Adipose tissue (tissue), 3 donors: ENCODE measurements around the gene CXXC5. TPM values are rescaled to one million over a fixed set of nuclear protein-coding genes. Genes with fewer than 3 reads are reported as not detected.

Experiments
- H3K27ac ChIP-seq: one replicate; pipeline ENCODE4 v1.5.1; 2013; ENCODE audit warnings: low read depth, low read length
- WGBS, 3 donors: extraction: QIAGEN DNeasy Blood & Tissue Kit; methylation state at CpG; one replicate each; pipeline ENCODE4 v1.1.7; 2013; 5-methylcytosine and 5-hydroxymethylcytosine counted together
- polyA plus RNA-seq, 3 donors: library from polyadenylated mRNA; stranded (reverse); fragments of 200-250 nt; gene quantifications; one replicate each; pipeline ENCODE4 v1.2.3, GENCODE V29; 2013
- donor health status: healthy with polysubstance abuse.
- donor health status: Bipolar disorder and iron deficiency.
- donor health status: healthy.

Gene CXXC5
- polyA plus RNA-seq, 3 donors, result 14.2 to 52.3 (median 39.0) TPM

- 12 to 30% (median 23%) methylated on average over 39 to 41 of the region's 41 CpGs for WGBS, 3 donors
- peak overlapping the region; percentile 79 for H3K27ac ChIP-seq
Observed at GRCh38 chr5:139660923-139661814, 13.0 kb downstream of the CXXC5 start.

- WGBS, 3 donors, result 38 to 87% (median 78%) methylated on average over 9 of the region's 9 CpGs
- H3K27ac ChIP-seq, result no peak overlapping the region
Observed at GRCh38 chr5:139662617-139663016, 14.5 kb downstream of the CXXC5 start.

- WGBS, 3 donors, result 69 to 86% (median 81%) methylated on average over 14 of the region's 14 CpGs
- H3K27ac ChIP-seq, result no peak overlapping the region
Observed at GRCh38 chr5:139663207-139664085, 15.3 kb downstream of the CXXC5 start.

- 39 to 66% (median 52%) methylated on average over 9 of the region's 9 CpGs for WGBS, 3 donors
Observed at GRCh38 chr5:139664086-139664693, 16.0 kb downstream of the CXXC5 start.

GRCh38 chr5:139664727-139665351 lies 16.7 kb downstream of the CXXC5 start:
- 32 to 61% (median 54%) methylated on average over 13 to 15 of the region's 15 CpGs for WGBS, 3 donors
- no peak overlapping the region for H3K27ac ChIP-seq

More at GRCh38 chr5:139664086-139664693, 16.0 kb downstream of the CXXC5 start:
- no peak overlapping the region for H3K27ac ChIP-seq

GRCh38 chr5:139665626-139666025 lies 17.5 kb downstream of the CXXC5 start:
- H3K27ac ChIP-seq, result no peak overlapping the region
- WGBS, 3 donors, result 38 to 83% (median 82%) methylated on average over 11 of the region's 11 CpGs

- H3K27ac ChIP-seq, result no peak overlapping the region
- WGBS, 3 donors, result 48 to 91% (median 88%) methylated on average over 7 of the region's 7 CpGs
Observed at GRCh38 chr5:139666551-139666950, 18.4 kb downstream of the CXXC5 start.

- WGBS, 3 donors, result 62 to 80% (median 77%) methylated on average over 2 of the region's 2 CpGs
Observed at GRCh38 chr5:139667001-139667729, 19.0 kb downstream of the CXXC5 start.

GRCh38 chr5:139667730-139668063 lies 19.5 kb downstream of the CXXC5 start:
- 29 to 35% (median 32%) methylated on average over 5 of the region's 5 CpGs for WGBS, 3 donors

More at GRCh38 chr5:139667001-139667729, 19.0 kb downstream of the CXXC5 start:
- no peak overlapping the region for H3K27ac ChIP-seq

GRCh38 chr5:139668064-139668880 lies 20.1 kb downstream of the CXXC5 start:
- WGBS, 3 donors, result 4 to 6% (median 4%) methylated on average over 54 to 55 of the region's 55 CpGs
- peak overlapping the region; percentile 35 for H3K27ac ChIP-seq

More at GRCh38 chr5:139667730-139668063, 19.5 kb downstream of the CXXC5 start:
- peak overlapping the region; percentile 35 for H3K27ac ChIP-seq

GRCh38 chr5:139668924-139669661 lies 20.9 kb downstream of the CXXC5 start:
- WGBS, 3 donors, result 43 to 76% (median 74%) methylated on average over 18 of the region's 18 CpGs
- H3K27ac ChIP-seq, result no peak overlapping the region

GRCh38 chr5:139669662-139670368 lies 21.7 kb downstream of the CXXC5 start:
- no peak overlapping the region for H3K27ac ChIP-seq
- 17 to 43% (median 23%) methylated on average over 23 of the region's 23 CpGs for WGBS, 3 donors

GRCh38 chr5:139670369-139671095 lies 22.4 kb downstream of the CXXC5 start:
- no peak overlapping the region for H3K27ac ChIP-seq
- 38 to 56% (median 55%) methylated on average over 16 of the region's 16 CpGs for WGBS, 3 donors

GRCh38 chr5:139671096-139671841 lies 23.1 kb downstream of the CXXC5 start:
- H3K27ac ChIP-seq, result no peak overlapping the region
- WGBS, 3 donors, result 22 to 25% (median 24%) methylated on average over 20 of the region's 20 CpGs
